ENCODE results near the gene CCDC57.

GRCh38 chr17:82240506-82241182 lies 28.0 kb upstream of the CCDC57 start:
- TF ChIP-seq CTCF (IDR thresholded peaks at IDR 0.05; ENCODE audit: borderline replicate concordance, extremely low read depth, low read length, poor library complexity, severe bottlenecking) (no peak), EZH2 (IDR thresholded peaks at IDR 0.05; ENCODE audit: borderline replicate concordance, low read depth, low read length, severe bottlenecking) (no peak)
